ENCODE results near the gene STK38.
A peak's percentile ranks its signal among the peaks of the same experiment; 100 is the strongest.
"Not testable (repeated sequence)": the region's sequence is repeated elsewhere in the genome, so short reads cannot be mapped to it uniquely, and the experiment has no call there.

Gene STK38
- 165 to 240 (median 180) reads per million in 3 donors for total RNA-seq

- Histone ChIP-seq H3K4me3 (ENCODE audit: insufficient read depth, low read depth, low read length, poor library complexity, severe bottlenecking) (peak within 1 kb of the TSS; percentile 73), H3K4me1 (ENCODE audit: control insufficient read depth, insufficient read depth, low read length, poor library complexity, severe bottlenecking) (peaks cover 30% of the 10 kb centered on the region), H3K27ac (ENCODE audit: insufficient read depth, low read length, poor library complexity, severe bottlenecking) (peak within 1 kb of the TSS; percentile 96), H3K36me3 (ENCODE audit: control insufficient read depth, insufficient read depth, low read length) (no peaks in the 10 kb centered on the region), H3K27me3 (replicated peaks; ENCODE audit: control insufficient read depth, insufficient read depth, low read length, poor library complexity, severe bottlenecking) (no peaks in the 10 kb centered on the region), H3K9me3 (ENCODE audit: control insufficient read depth, low read length) (no peaks in the 10 kb centered on the region)
- peak; percentile 89 to 93 (median 91) for DNase-seq
Measured at GRCh38 chr6:36546920-36547645, at the start of gene STK38. TSS of gene STK38 (minus strand) at chr6:36547479. CDS start at chr6:36540202, 7,277 bp downstream.

GRCh38 chr6:36596356-36596755 lies 49.1 kb upstream of the STK38 start:
- Histone ChIP-seq H3K27ac (ENCODE audit: insufficient read depth, low read length, poor library complexity, severe bottlenecking) (peak overlapping the region; percentile 98), H3K9me3 (ENCODE audit: control insufficient read depth, low read length) (no peaks in the 10 kb centered on the region), H3K27me3 (replicated peaks; ENCODE audit: control insufficient read depth, insufficient read depth, low read length, poor library complexity, severe bottlenecking) (no peaks in the 10 kb centered on the region), H3K4me1 (ENCODE audit: control insufficient read depth, insufficient read depth, low read length, poor library complexity, severe bottlenecking) (peaks cover 48% of the 10 kb centered on the region), H3K36me3 (ENCODE audit: control insufficient read depth, insufficient read depth, low read length) (peaks cover 50% of the 10 kb centered on the region), H3K4me3 (ENCODE audit: insufficient read depth, low read depth, low read length, poor library complexity, severe bottlenecking) (peak overlapping the region; percentile 71)
- no peak for DNase-seq

DNA sequence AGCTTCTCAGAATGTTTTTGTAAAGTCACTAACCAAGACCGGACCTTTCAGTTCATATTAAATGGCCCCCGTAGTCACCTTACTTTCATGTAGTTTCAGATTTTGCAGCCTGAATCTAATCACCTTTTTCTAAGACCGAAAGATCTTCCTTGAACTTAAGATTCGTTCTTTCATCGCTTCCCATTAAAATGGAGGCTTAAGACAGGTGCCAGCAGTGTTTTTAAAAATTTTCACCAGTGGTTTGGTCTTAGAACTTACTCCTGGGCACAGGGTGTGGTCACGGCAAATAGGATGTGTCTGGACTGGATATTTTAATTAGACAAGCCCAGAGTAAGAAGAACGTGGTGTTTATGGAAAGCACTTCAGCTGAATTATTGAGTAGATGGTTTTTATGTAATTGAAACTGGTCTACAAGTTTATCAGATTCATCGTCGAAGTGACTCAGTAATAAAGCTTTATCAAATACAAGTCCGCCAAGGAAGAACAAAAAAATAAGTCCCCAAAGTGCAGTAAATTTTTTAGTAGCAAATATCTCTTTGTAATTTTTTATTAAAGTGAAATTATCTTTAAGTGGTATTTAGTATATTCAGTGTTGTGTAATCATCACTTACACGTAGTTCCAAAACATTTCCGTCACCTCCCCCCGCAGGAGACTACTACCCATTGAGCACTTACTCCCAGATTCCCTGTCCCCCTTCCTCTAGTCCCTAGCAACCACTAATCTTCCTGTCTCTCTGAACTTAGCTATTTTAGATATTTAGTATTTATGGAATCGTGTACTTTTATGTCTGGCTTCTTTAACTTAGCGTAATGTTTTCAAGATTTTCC lies 47.8 kb upstream of the STK38 start:
- H3K27me3 ChIP-seq (replicated peaks; ENCODE audit: control insufficient read depth, insufficient read depth, low read length, poor library complexity, severe bottlenecking): no peaks in the 10 kb centered on the region
- peak in 1 of 3 donors; percentile 32 for DNase-seq
- H3K36me3 ChIP-seq (ENCODE audit: control insufficient read depth, insufficient read depth, low read length): peaks cover 37% of the 10 kb centered on the region
- H3K4me3 ChIP-seq (ENCODE audit: insufficient read depth, low read depth, low read length, poor library complexity, severe bottlenecking): peak overlapping the region; percentile 71
- peak overlapping the region; percentile 98 for H3K27ac ChIP-seq (ENCODE audit: insufficient read depth, low read length, poor library complexity, severe bottlenecking)
- peaks cover 36% of the 10 kb centered on the region for H3K4me1 ChIP-seq (ENCODE audit: control insufficient read depth, insufficient read depth, low read length, poor library complexity, severe bottlenecking)
- no peaks in the 10 kb centered on the region for H3K9me3 ChIP-seq (ENCODE audit: control insufficient read depth, low read length)

DNA sequence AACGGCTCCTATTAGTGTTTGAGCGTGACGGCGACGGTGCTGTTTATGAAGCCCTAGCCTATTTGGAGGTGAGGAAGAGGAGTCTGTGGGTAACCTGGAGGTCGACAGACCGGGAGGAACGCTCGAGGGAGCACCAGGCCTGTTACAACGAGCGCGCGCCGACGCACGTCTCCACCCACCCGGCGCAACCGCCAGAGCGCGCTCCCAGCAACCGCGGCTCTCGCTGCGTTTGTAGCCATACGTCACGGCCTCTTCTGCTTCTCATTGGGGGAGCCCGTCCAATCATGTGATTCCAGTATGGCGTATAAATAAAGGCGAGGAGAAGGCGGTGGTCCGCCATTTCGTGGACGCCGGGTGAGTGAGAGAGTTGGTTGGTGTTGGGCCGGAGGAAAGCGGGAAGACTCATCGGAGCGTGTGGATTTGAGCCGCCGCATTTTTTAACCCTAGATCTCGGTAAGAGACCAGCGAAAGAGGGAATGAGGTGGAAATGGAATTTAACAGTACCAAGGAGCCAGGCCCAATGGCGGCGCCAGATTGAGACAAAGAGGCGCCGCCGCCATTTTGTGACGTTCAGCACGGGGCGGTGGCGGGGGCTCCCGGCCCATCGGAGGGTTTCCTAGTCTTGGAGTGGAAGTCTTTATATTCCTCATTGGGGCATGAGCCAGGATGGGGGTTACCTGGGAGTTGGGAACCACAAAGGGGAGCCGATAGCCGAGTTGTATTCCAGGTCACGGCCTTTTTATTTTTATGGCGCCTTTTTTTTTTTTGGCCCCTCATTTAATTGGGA lies 46.9 kb upstream of the STK38 start, which contains the start of gene SRSF3:
Gene SRSF3 (plus strand): TSS at position 334 of the 787 bp plus-strand sequence. CDS start 2,401 bp downstream, outside the sequence.
- peaks cover 28% of the 10 kb centered on the region for H3K4me1 ChIP-seq (ENCODE audit: control insufficient read depth, insufficient read depth, low read length, poor library complexity, severe bottlenecking)

GRCh38 chr6:36593569-36594028 lies 46.3 kb upstream of the STK38 start:
- peaks cover 21% of the 10 kb centered on the region for H3K4me1 ChIP-seq (ENCODE audit: control insufficient read depth, insufficient read depth, low read length, poor library complexity, severe bottlenecking)
- H3K4me3 ChIP-seq (ENCODE audit: insufficient read depth, low read depth, low read length, poor library complexity, severe bottlenecking): peak overlapping the region; percentile 71
- peak; percentile 12 to 49 (median 16) for DNase-seq
- peaks cover 23% of the 10 kb centered on the region for H3K36me3 ChIP-seq (ENCODE audit: control insufficient read depth, insufficient read depth, low read length)
- H3K27me3 ChIP-seq (replicated peaks; ENCODE audit: control insufficient read depth, insufficient read depth, low read length, poor library complexity, severe bottlenecking): no peaks in the 10 kb centered on the region
- H3K9me3 ChIP-seq (ENCODE audit: control insufficient read depth, low read length): no peaks in the 10 kb centered on the region
- peak overlapping the region; percentile 98 for H3K27ac ChIP-seq (ENCODE audit: insufficient read depth, low read length, poor library complexity, severe bottlenecking)

More for the DNA sequence above, 46.9 kb upstream of the STK38 start, which contains the start of gene SRSF3:
- Histone ChIP-seq H3K27me3 (replicated peaks; ENCODE audit: control insufficient read depth, insufficient read depth, low read length, poor library complexity, severe bottlenecking) (no peaks in the 10 kb centered on the region), H3K27ac (ENCODE audit: insufficient read depth, low read length, poor library complexity, severe bottlenecking) (peak within 1 kb of the TSS; percentile 98), H3K4me3 (ENCODE audit: insufficient read depth, low read depth, low read length, poor library complexity, severe bottlenecking) (peak within 1 kb of the TSS; percentile 71), H3K9me3 (ENCODE audit: control insufficient read depth, low read length) (no peaks in the 10 kb centered on the region), H3K36me3 (ENCODE audit: control insufficient read depth, insufficient read depth, low read length) (peaks cover 29% of the 10 kb centered on the region)
- peak; percentile 92 to 95 (median 94) for DNase-seq

- Histone ChIP-seq H3K4me3 (ENCODE audit: insufficient read depth, low read depth, low read length, poor library complexity, severe bottlenecking) (no peak overlapping the region), H3K9me3 (ENCODE audit: control insufficient read depth, low read length) (no peaks in the 10 kb centered on the region), H3K36me3 (ENCODE audit: control insufficient read depth, insufficient read depth, low read length) (peaks cover 11% of the 10 kb centered on the region), H3K27me3 (replicated peaks; ENCODE audit: control insufficient read depth, insufficient read depth, low read length, poor library complexity, severe bottlenecking) (no peaks in the 10 kb centered on the region), H3K4me1 (ENCODE audit: control insufficient read depth, insufficient read depth, low read length, poor library complexity, severe bottlenecking) (peaks cover 9% of the 10 kb centered on the region), H3K27ac (ENCODE audit: insufficient read depth, low read length, poor library complexity, severe bottlenecking) (peak overlapping the region; percentile 7)
- no peak for DNase-seq
Measured at GRCh38 chr6:36592221-36592655, 45.0 kb upstream of the STK38 start.

- H3K27me3 ChIP-seq (replicated peaks; ENCODE audit: control insufficient read depth, insufficient read depth, low read length, poor library complexity, severe bottlenecking): no peaks in the 10 kb centered on the region
- peaks cover 4% of the 10 kb centered on the region for H3K36me3 ChIP-seq (ENCODE audit: control insufficient read depth, insufficient read depth, low read length)
- H3K9me3 ChIP-seq (ENCODE audit: control insufficient read depth, low read length): no peaks in the 10 kb centered on the region
- no peak overlapping the region for H3K4me3 ChIP-seq (ENCODE audit: insufficient read depth, low read depth, low read length, poor library complexity, severe bottlenecking)
- H3K27ac ChIP-seq (ENCODE audit: insufficient read depth, low read length, poor library complexity, severe bottlenecking): no peak overlapping the region
- H3K4me1 ChIP-seq (ENCODE audit: control insufficient read depth, insufficient read depth, low read length, poor library complexity, severe bottlenecking): peaks cover 7% of the 10 kb centered on the region
- DNase-seq: no peak
Measured at GRCh38 chr6:36590237-36590636, 43.0 kb upstream of the STK38 start.

GRCh38 chr6:36589025-36589400 lies 41.7 kb upstream of the STK38 start:
- not testable (repeated sequence) for H3K27ac ChIP-seq (ENCODE audit: insufficient read depth, low read length, poor library complexity, severe bottlenecking); H3K9me3 ChIP-seq (ENCODE audit: control insufficient read depth, low read length); H3K36me3 ChIP-seq (ENCODE audit: control insufficient read depth, insufficient read depth, low read length); H3K27me3 ChIP-seq (replicated peaks; ENCODE audit: control insufficient read depth, insufficient read depth, low read length, poor library complexity, severe bottlenecking); DNase-seq; H3K4me3 ChIP-seq (ENCODE audit: insufficient read depth, low read depth, low read length, poor library complexity, severe bottlenecking); H3K4me1 ChIP-seq (ENCODE audit: control insufficient read depth, insufficient read depth, low read length, poor library complexity, severe bottlenecking)

DNA sequence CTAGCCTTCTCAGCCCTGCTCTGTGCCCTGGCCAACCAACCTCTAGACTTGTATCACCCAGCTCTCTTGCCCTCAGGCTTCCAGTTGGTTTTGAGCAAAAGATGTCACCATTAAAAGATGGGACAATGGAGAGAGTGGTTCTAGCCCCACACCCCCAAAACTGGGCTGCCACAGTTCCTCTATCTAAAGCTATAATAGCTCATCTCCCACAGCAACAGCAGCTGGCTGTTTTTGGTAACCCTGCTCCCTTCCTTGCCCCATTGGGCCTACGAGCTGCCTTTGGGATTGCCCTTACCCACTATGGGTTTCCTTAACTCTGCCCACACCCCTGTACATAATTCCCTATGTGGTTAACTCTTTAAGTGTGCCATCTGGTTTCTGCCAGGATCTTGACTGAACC lies 39.3 kb upstream of the STK38 start:
- DNase-seq: no peak
- H3K36me3 ChIP-seq (ENCODE audit: control insufficient read depth, insufficient read depth, low read length): no peaks in the 10 kb centered on the region
- H3K27ac ChIP-seq (ENCODE audit: insufficient read depth, low read length, poor library complexity, severe bottlenecking): no peak overlapping the region
- no peak overlapping the region for H3K4me3 ChIP-seq (ENCODE audit: insufficient read depth, low read depth, low read length, poor library complexity, severe bottlenecking)
- no peaks in the 10 kb centered on the region for H3K9me3 ChIP-seq (ENCODE audit: control insufficient read depth, low read length)
- no peaks in the 10 kb centered on the region for H3K27me3 ChIP-seq (replicated peaks; ENCODE audit: control insufficient read depth, insufficient read depth, low read length, poor library complexity, severe bottlenecking)
- H3K4me1 ChIP-seq (ENCODE audit: control insufficient read depth, insufficient read depth, low read length, poor library complexity, severe bottlenecking): no peaks in the 10 kb centered on the region
